ENCODE data around the gene SPATA24. TPM values are rescaled to one million over a fixed set of nuclear protein-coding genes. Genes with fewer than 3 reads are reported as not detected.
A peak's percentile ranks its signal among the peaks of the same experiment; 100 is the strongest.
"Not testable (repeated sequence)": the region's sequence is repeated elsewhere in the genome, so short reads cannot be mapped to it uniquely, and the experiment has no call there.

Gene SPATA24
- total and polyA plus RNA-seq, 2 donors (not counting 1 experiment from before 2014, with no cell fraction given) = 5.6 to 7.4 TPM

GRCh38 chr5:139389701-139390638 is 13.9 kb downstream of the SPATA24 start, which contains the start of gene MZB1:
Gene MZB1, minus strand, starts transcription at chr5:139389913. Its CDS starts 57 bp downstream, at chr5:139389856.
- no peak within 1 kb of the TSS for H3K4me3 ChIP-seq (replicated peaks in 1 of 4; ENCODE audit: control extremely low read depth in 1 of 4, insufficient read depth in 1 of 4, low read depth in 3 of 4, low read length in 4 of 4)
- no peaks in the 10 kb centered on the region for H3K36me3 ChIP-seq (ENCODE audit: control insufficient read depth, insufficient read depth, low read length)
- no peak within 1 kb of the TSS for H3K4me2 ChIP-seq (ENCODE audit: extremely low read depth, insufficient read depth, low read length)
- peaks cover 8% of the 10 kb centered on the region for H3K27me3 ChIP-seq (ENCODE audit: control insufficient read depth, insufficient read depth, low read length)
- H3K9me3 ChIP-seq (ENCODE audit: control insufficient read depth, insufficient read depth, low read depth, low read length) = no peaks in the 10 kb centered on the region
- no peak within 1 kb of the TSS for H2AFZ ChIP-seq (ENCODE audit: low read length)
- H3K4me1 ChIP-seq (ENCODE audit: control insufficient read depth, extremely low read depth, insufficient read depth, low read length) = no peaks in the 10 kb centered on the region
- no peak within 1 kb of the TSS for H3K27ac ChIP-seq (ENCODE audit: insufficient read depth, low read length)
- H3K9ac ChIP-seq (ENCODE audit: insufficient read depth, low read length) = no peak within 1 kb of the TSS
- TF ChIP-seq EZH2 (IDR thresholded peaks at IDR 0.05; ENCODE audit: low read length, missing control alignments) = no peak
- TF ChIP-seq CTCF (conservative IDR thresholded peaks at IDR 0.05 in 1 of 2, IDR thresholded peaks at IDR 0.05 in 1 of 2; ENCODE audit: low read depth in 1 of 2, low read length in 2 of 2) = no peak
- H4K20me1 ChIP-seq (ENCODE audit: control insufficient read depth, extremely low read depth, insufficient read depth, low read length) = no peaks in the 10 kb centered on the region
- no peaks in the 10 kb centered on the region for H3K79me2 ChIP-seq (ENCODE audit: control insufficient read depth, insufficient read depth, low read length)
- DNase-seq (ENCODE audit: low read depth in 2 of 2) = no peak

- Histone ChIP-seq H3K4me2 (ENCODE audit: extremely low read depth, insufficient read depth, low read length) (no peak overlapping the region), H4K20me1 (ENCODE audit: control insufficient read depth, extremely low read depth, insufficient read depth, low read length) (no peaks in the 10 kb centered on the region), H3K4me1 (ENCODE audit: control insufficient read depth, extremely low read depth, insufficient read depth, low read length) (no peaks in the 10 kb centered on the region), H3K9me3 (ENCODE audit: control insufficient read depth, insufficient read depth, low read depth, low read length) (no peaks in the 10 kb centered on the region), H3K27ac (ENCODE audit: insufficient read depth, low read length) (no peak overlapping the region), H2AFZ (ENCODE audit: low read length) (peak overlapping the region; percentile 3), H3K79me2 (ENCODE audit: control insufficient read depth, insufficient read depth, low read length) (no peaks in the 10 kb centered on the region), H3K4me3 (replicated peaks in 1 of 4; ENCODE audit: control extremely low read depth in 1 of 4, insufficient read depth in 1 of 4, low read depth in 3 of 4, low read length in 4 of 4) (no peak overlapping the region), H3K9ac (ENCODE audit: insufficient read depth, low read length) (no peak overlapping the region), H3K27me3 (ENCODE audit: control insufficient read depth, insufficient read depth, low read length) (peaks cover 2% of the 10 kb centered on the region), H3K36me3 (ENCODE audit: control insufficient read depth, insufficient read depth, low read length) (no peaks in the 10 kb centered on the region)
- no peak for TF ChIP-seq EZH2 (IDR thresholded peaks at IDR 0.05; ENCODE audit: low read length, missing control alignments)
- TF ChIP-seq CTCF (conservative IDR thresholded peaks at IDR 0.05 in 1 of 2, IDR thresholded peaks at IDR 0.05 in 1 of 2; ENCODE audit: low read depth in 1 of 2, low read length in 2 of 2) = no peak
- DNase-seq (ENCODE audit: low read depth in 2 of 2) = peak in 1 of 2 donors; percentile 28
Measured at GRCh38 chr5:139388198-139388821, 15.6 kb downstream of the SPATA24 start.

- TF ChIP-seq CTCF (conservative IDR thresholded peaks at IDR 0.05 in 1 of 2, IDR thresholded peaks at IDR 0.05 in 1 of 2; ENCODE audit: low read depth in 1 of 2, low read length in 2 of 2) = no peak
- Histone ChIP-seq H3K9me3 (ENCODE audit: control insufficient read depth, insufficient read depth, low read depth, low read length) (no peaks in the 10 kb centered on the region), H3K27me3 (ENCODE audit: control insufficient read depth, insufficient read depth, low read length) (no peaks in the 10 kb centered on the region), H3K27ac (ENCODE audit: insufficient read depth, low read length) (no peak overlapping the region), H3K4me3 (replicated peaks in 1 of 4; ENCODE audit: control extremely low read depth in 1 of 4, insufficient read depth in 1 of 4, low read depth in 3 of 4, low read length in 4 of 4) (no peak overlapping the region), H3K9ac (ENCODE audit: insufficient read depth, low read length) (no peak overlapping the region), H3K79me2 (ENCODE audit: control insufficient read depth, insufficient read depth, low read length) (no peaks in the 10 kb centered on the region), H4K20me1 (ENCODE audit: control insufficient read depth, extremely low read depth, insufficient read depth, low read length) (no peaks in the 10 kb centered on the region), H3K36me3 (ENCODE audit: control insufficient read depth, insufficient read depth, low read length) (no peaks in the 10 kb centered on the region), H2AFZ (ENCODE audit: low read length) (no peak overlapping the region), H3K4me2 (ENCODE audit: extremely low read depth, insufficient read depth, low read length) (no peak overlapping the region), H3K4me1 (ENCODE audit: control insufficient read depth, extremely low read depth, insufficient read depth, low read length) (no peaks in the 10 kb centered on the region)
- DNase-seq (ENCODE audit: low read depth in 2 of 2) = no peak
Measured at GRCh38 chr5:139387611-139388197, 16.2 kb downstream of the SPATA24 start.

- H3K27ac ChIP-seq (ENCODE audit: insufficient read depth, low read length); H3K4me3 ChIP-seq (replicated peaks in 1 of 4; ENCODE audit: control extremely low read depth in 1 of 4, insufficient read depth in 1 of 4, low read depth in 3 of 4, low read length in 4 of 4); H3K79me2 ChIP-seq (ENCODE audit: control insufficient read depth, insufficient read depth, low read length); H3K9ac ChIP-seq (ENCODE audit: insufficient read depth, low read length); H3K4me2 ChIP-seq (ENCODE audit: extremely low read depth, insufficient read depth, low read length); H3K36me3 ChIP-seq (ENCODE audit: control insufficient read depth, insufficient read depth, low read length); H3K9me3 ChIP-seq (ENCODE audit: control insufficient read depth, insufficient read depth, low read depth, low read length); H4K20me1 ChIP-seq (ENCODE audit: control insufficient read depth, extremely low read depth, insufficient read depth, low read length); H2AFZ ChIP-seq (ENCODE audit: low read length); DNase-seq (ENCODE audit: low read depth in 2 of 2); H3K4me1 ChIP-seq (ENCODE audit: control insufficient read depth, extremely low read depth, insufficient read depth, low read length); H3K27me3 ChIP-seq (ENCODE audit: control insufficient read depth, insufficient read depth, low read length): not testable (repeated sequence)
Measured at GRCh38 chr5:139386956-139387355, 16.9 kb downstream of the SPATA24 start.

All from fibroblast of lung (primary cell).